ENCODE measurements around the gene G3BP1. TPM values are rescaled to one million over a fixed set of nuclear protein-coding genes. Genes with fewer than 3 reads are reported as not detected.
"Not testable (repeated sequence)": the region's sequence is repeated elsewhere in the genome, so short reads cannot be mapped to it uniquely, and the experiment has no call there.

G3BP1 gene
- total RNA-seq = 100 to 1,000 TPM in 1 of 2 donors, 10 to 100 TPM in 1; 64.7 to 182 TPM

DNA sequence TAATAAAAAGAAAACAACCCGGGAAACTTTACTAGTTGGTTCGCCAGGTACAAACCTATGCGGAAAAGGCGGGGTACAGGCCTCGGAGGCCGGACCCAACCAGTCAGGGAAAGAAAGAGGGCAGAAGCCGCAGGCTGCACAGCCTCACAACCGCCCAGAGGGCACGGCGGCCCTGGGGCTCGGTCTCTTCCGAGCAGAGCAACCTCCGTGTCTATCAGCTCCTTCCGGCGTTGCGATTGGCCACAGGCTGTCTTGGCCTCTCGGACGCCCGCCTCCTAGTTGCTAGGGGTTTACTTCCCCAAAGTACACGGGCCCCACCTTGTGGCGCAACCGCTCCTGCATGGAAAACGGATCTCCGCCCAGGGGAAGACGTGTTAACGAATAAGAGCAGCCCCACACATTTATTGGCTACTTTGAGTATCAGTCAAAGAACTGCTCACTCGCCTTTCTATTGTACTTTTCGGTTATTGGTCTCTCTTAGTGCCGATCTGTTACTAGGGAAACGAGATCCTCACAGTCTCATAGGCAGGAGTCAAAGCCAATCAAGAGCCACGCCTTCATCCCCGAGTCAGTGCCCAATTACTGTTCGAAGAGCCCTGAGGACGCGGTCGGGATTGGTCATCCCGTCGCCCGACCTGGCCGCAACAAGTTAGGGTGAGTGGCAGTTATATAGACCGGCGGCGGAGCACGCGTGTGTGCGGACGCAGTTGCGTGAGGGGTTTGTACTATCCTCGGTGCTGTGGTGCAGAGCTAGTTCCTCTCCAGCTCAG is at the start of gene G3BP1:
TSS of gene G3BP1 (plus strand) at position 696 of the 770 bp plus-strand sequence. CDS start 14,667 bp downstream, outside the sequence.
- Histone ChIP-seq H3K36me3 (no peaks in the 10 kb centered on the region), H3K27me3 (replicated peaks; ENCODE audit: insufficient read depth) (no peaks in the 10 kb centered on the region), H3K4me1 (ENCODE audit: control insufficient read depth in 1 of 2, low read depth in 2 of 2) (peaks cover 34 to 37% of the 10 kb centered on the region in 2 donors), H3K4me3 (peak within 1 kb of the TSS; percentile 95), H3K27ac (peak within 1 kb of the TSS; percentile 97 to 100), H3K9me3 (no peaks in the 10 kb centered on the region)
- DNase-seq (ENCODE audit: low spot score) (peak; percentile 100), ATAC-seq (ENCODE audit: insufficient number of reproducible peaks, low FRiP score, low read depth) (peak; percentile 99)
- TF ChIP-seq, protein P1, sequence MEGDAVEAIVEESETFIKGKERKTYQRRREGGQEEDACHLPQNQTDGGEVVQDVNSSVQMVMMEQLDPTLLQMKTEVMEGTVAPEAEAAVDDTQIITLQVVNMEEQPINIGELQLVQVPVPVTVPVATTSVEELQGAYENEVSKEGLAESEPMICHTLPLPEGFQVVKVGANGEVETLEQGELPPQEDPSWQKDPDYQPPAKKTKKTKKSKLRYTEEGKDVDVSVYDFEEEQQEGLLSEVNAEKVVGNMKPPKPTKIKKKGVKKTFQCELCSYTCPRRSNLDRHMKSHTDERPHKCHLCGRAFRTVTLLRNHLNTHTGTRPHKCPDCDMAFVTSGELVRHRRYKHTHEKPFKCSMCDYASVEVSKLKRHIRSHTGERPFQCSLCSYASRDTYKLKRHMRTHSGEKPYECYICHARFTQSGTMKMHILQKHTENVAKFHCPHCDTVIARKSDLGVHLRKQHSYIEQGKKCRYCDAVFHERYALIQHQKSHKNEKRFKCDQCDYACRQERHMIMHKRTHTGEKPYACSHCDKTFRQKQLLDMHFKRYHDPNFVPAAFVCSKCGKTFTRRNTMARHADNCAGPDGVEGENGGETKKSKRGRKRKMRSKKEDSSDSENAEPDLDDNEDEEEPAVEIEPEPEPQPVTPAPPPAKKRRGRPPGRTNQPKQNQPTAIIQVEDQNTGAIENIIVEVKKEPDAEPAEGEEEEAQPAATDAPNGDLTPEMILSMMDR (IDR thresholded peaks at IDR 0.05) = peak; percentile 32

DNA sequence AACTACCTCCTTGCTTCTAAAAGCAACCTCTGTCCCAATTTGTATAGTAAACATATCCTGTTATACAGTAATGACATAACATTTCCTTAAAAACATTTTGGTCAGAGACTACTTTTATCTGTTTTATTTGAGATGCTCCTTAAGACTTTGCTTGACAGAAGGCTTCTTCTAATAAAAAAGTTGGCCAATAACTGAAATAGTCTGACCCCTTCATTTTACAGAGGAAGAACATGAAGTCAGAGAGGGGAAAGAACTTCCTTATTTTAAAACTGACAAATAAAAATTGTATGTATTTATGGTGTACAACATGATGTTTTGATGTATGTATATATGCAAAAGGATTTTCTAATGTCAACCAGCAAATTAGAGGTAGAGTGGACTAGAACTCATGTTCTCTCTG is 49.2 kb upstream of the G3BP1 start:
- no peak for DNase-seq (ENCODE audit: low spot score)
- H3K27ac ChIP-seq = no peak overlapping the region
- no peak for ATAC-seq (ENCODE audit: insufficient number of reproducible peaks, low FRiP score, low read depth)
- H3K27me3 ChIP-seq (replicated peaks; ENCODE audit: insufficient read depth) = no peaks in the 10 kb centered on the region
- no peak overlapping the region for H3K4me3 ChIP-seq
- TF ChIP-seq, protein P1 (IDR thresholded peaks at IDR 0.05) = no peak
- H3K4me1 ChIP-seq (ENCODE audit: control insufficient read depth in 1 of 2, low read depth in 2 of 2) = peaks cover 8 to 73% of the 10 kb centered on the region in 2 donors
- no peaks in the 10 kb centered on the region for H3K9me3 ChIP-seq
- H3K36me3 ChIP-seq = no peaks in the 10 kb centered on the region

DNA sequence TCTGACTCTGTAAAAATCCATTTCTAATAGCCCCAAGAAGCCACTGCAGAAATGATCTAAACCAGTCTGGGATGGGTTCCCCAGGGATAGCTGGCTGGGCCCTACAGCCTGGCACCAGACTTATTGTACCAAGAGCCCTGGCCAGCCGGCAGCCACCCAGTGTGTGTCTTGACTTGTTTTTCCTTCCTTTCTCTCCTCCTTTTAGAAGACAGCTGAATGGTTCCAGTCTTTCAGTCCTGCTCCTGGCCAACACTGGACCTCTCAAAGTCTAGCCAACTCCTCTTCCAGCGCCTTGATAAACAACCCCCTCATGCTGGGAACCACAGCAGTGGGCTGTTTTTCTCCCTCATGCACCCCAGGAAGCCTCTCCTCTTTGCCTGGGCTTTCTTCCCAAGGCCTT is 47.4 kb upstream of the G3BP1 start:
- H3K27me3 ChIP-seq (replicated peaks; ENCODE audit: insufficient read depth) = no peaks in the 10 kb centered on the region
- DNase-seq (ENCODE audit: low spot score) = no peak
- peak overlapping the region; percentile 60 to 67 for H3K27ac ChIP-seq
- no peaks in the 10 kb centered on the region for H3K9me3 ChIP-seq
- H3K4me3 ChIP-seq = no peak overlapping the region
- TF ChIP-seq, protein P1 (IDR thresholded peaks at IDR 0.05) = no peak
- no peak for ATAC-seq (ENCODE audit: insufficient number of reproducible peaks, low FRiP score, low read depth)
- H3K36me3 ChIP-seq = no peaks in the 10 kb centered on the region
- H3K4me1 ChIP-seq (ENCODE audit: control insufficient read depth in 1 of 2, low read depth in 2 of 2) = peaks cover 0 to 54% of the 10 kb centered on the region in 2 donors

DNA sequence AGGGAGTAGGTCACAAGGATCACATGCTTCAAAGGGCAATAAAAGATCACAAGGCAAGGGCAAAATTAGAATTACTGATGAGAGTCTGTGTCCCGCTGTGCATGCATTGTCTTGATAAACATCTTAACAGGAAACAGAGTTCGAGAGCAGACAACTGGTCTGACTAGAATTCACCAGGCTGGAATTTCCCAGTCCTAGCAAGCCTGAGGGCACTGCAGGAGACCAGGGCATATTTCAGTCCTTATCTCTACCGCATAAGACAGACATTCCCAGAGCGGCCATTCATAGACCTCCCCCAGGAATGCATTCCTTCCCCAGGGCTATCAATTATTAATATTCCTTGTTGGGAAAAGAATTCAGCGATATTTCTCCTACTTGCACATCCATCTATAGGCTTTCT is 42.2 kb upstream of the G3BP1 start:
- not testable (repeated sequence) for H3K4me1 ChIP-seq (ENCODE audit: control insufficient read depth in 1 of 2, low read depth in 2 of 2); H3K27ac ChIP-seq; DNase-seq (ENCODE audit: low spot score); H3K27me3 ChIP-seq (replicated peaks; ENCODE audit: insufficient read depth); H3K9me3 ChIP-seq; H3K4me3 ChIP-seq; H3K36me3 ChIP-seq; ATAC-seq (ENCODE audit: insufficient number of reproducible peaks, low FRiP score, low read depth)

DNA sequence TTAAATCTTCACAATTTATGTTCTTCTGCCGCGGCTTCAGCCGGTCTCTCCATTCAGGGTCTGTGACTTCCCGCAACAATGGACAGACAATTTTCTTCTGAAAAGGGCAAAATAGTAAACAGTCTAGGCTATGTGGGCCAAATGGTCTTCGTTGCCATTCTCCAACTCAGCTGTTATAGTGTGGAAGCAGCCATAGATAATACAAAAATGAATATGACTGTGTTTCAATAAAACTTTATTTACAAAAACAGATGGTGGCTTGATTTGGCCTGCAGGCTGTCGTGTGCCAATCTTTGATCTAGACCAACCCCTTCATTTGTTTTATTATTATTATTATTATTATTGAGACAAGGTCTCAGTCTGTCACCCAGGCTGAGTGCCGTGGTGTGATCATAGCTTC is 41.4 kb upstream of the G3BP1 start:
- Histone ChIP-seq H3K4me3 (no peak overlapping the region), H3K36me3 (no peaks in the 10 kb centered on the region), H3K27ac (no peak overlapping the region), H3K4me1 (ENCODE audit: control insufficient read depth in 1 of 2, low read depth in 2 of 2) (no peaks in the 10 kb centered on the region), H3K27me3 (replicated peaks; ENCODE audit: insufficient read depth) (no peaks in the 10 kb centered on the region), H3K9me3 (no peaks in the 10 kb centered on the region)
- ATAC-seq (ENCODE audit: insufficient number of reproducible peaks, low FRiP score, low read depth) = no peak
- TF ChIP-seq, protein P1 (IDR thresholded peaks at IDR 0.05) = no peak
- no peak for DNase-seq (ENCODE audit: low spot score)

Measured in thoracic aorta (tissue), 2 donors.